ENCODE measurements around the gene NTSR2. TPM values are rescaled to one million over a fixed set of nuclear protein-coding genes. Genes with fewer than 3 reads are reported as not detected.
A peak's percentile ranks its signal among the peaks of the same experiment; 100 is the strongest.

The NTSR2 gene
- total and polyA plus RNA-seq, 9 donors, result 0.33 to 3.8 (median 0.97) TPM; not detected in 2

DNA sequence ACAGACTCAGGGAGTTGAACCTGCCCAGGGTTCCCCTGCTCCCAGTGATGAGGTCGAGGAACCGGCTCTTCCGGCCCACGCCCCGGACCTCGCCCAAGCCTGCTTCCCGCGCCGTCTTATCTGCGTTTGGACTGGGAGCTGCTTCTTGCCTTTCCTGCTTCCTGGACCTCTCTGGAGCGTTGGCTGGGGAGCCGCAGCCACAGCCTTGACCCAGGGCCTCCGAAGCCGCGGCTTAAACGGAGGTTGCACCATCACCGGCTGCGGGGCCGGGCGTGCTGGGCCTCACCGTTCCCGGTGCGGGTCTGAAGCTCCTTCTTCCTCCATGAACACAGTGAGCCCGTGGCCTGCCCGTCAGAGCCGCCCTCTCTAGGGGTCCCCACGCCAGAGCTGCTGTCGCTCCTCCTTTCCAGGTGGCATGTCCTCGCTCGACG, 13.3 kb downstream of the NTSR2 start:
- 51 to 80% (median 61%) methylated on average over 31 of the region's 31 CpGs for WGBS, 3 donors
- Histone ChIP-seq H3K27me3 (no peaks in the 10 kb centered on the region), H3K36me3 (no peaks in the 10 kb centered on the region), H3K4me3 (no peak overlapping the region), H3K9me3 (no peaks in the 10 kb centered on the region), H3K27ac (no peak overlapping the region), H3K4me1 (ENCODE audit: insufficient read depth) (peaks cover 6% of the 10 kb centered on the region)
- no peak for TF ChIP-seq EP300 (IDR thresholded peaks at IDR 0.05)
- TF ChIP-seq, protein P1, sequence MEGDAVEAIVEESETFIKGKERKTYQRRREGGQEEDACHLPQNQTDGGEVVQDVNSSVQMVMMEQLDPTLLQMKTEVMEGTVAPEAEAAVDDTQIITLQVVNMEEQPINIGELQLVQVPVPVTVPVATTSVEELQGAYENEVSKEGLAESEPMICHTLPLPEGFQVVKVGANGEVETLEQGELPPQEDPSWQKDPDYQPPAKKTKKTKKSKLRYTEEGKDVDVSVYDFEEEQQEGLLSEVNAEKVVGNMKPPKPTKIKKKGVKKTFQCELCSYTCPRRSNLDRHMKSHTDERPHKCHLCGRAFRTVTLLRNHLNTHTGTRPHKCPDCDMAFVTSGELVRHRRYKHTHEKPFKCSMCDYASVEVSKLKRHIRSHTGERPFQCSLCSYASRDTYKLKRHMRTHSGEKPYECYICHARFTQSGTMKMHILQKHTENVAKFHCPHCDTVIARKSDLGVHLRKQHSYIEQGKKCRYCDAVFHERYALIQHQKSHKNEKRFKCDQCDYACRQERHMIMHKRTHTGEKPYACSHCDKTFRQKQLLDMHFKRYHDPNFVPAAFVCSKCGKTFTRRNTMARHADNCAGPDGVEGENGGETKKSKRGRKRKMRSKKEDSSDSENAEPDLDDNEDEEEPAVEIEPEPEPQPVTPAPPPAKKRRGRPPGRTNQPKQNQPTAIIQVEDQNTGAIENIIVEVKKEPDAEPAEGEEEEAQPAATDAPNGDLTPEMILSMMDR (IDR thresholded peaks at IDR 0.05), result no peak
- TF ChIP-seq POLR2A (IDR thresholded peaks at IDR 0.05), result no peak
- intact Hi-C loops (cut with DNase I), result no loop called here
- DNase-seq, result peak in 2 of 5 donors; percentile 53 to 71

DNA sequence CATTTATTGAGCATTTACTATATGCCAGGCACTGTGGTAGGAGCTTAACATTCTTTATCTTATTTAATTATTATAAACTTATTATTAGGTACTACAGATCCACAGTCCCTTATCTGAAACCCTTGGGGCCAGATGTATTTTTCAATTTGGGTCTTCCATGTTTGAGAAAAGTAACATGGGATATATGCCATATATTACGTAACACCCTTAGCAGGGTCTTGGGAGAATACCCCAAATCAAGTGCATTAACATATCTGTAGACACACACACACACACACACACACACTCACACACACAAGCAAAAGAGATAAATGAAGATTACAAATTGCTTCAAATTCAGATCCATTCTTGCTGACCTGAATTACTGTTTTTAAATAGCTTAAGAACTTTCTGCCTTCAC, 13.7 kb downstream of the NTSR2 start:
- Histone ChIP-seq H3K27me3 (no peaks in the 10 kb centered on the region), H3K9me3 (no peaks in the 10 kb centered on the region), H3K36me3 (no peaks in the 10 kb centered on the region), H3K4me1 (ENCODE audit: insufficient read depth) (peaks cover 6% of the 10 kb centered on the region), H3K27ac (no peak overlapping the region), H3K4me3 (no peak overlapping the region)
- intact Hi-C loops (cut with DNase I), result no loop called here
- TF ChIP-seq POLR2A (IDR thresholded peaks at IDR 0.05), result no peak
- no peak for TF ChIP-seq EP300 (IDR thresholded peaks at IDR 0.05)
- 88 to 97% (median 92%) methylated on average over 1 of the region's 1 CpG for WGBS, 3 donors
- no peak for DNase-seq

DNA sequence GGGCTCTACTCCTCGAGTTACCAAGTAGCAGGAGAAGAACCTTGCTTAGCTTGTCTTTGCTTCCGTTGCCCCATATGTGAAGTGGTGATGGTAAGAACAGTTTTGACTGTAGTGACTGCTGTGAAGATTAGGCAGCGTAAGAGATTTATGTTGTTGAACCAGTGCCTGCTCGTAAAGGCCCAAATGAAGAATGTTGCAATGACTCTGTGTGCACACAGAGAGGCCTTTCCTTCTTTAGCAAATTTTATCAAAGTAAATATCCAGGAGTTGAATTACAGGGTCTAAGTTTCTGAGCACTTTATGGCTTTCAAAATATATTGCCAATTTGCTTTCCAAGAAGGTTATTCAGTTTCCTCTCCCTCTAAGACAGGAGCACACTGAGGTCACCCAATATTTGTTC, 14.5 kb downstream of the NTSR2 start:
- H3K27ac ChIP-seq, result no peak overlapping the region
- intact Hi-C loops (cut with DNase I), result no loop called here
- no peak for TF ChIP-seq POLR2A (IDR thresholded peaks at IDR 0.05)
- TF ChIP-seq, protein P1 (IDR thresholded peaks at IDR 0.05), result no peak
- TF ChIP-seq EP300 (IDR thresholded peaks at IDR 0.05), result no peak
- H3K4me3 ChIP-seq, result no peak overlapping the region
- WGBS, 3 donors, result 73 to 83% (median 79%) methylated on average over 4 of the region's 4 CpGs
- no peak for DNase-seq
- peaks cover 6% of the 10 kb centered on the region for H3K4me1 ChIP-seq (ENCODE audit: insufficient read depth)
- no peaks in the 10 kb centered on the region for H3K36me3 ChIP-seq
- no peaks in the 10 kb centered on the region for H3K27me3 ChIP-seq
- no peaks in the 10 kb centered on the region for H3K9me3 ChIP-seq

DNA sequence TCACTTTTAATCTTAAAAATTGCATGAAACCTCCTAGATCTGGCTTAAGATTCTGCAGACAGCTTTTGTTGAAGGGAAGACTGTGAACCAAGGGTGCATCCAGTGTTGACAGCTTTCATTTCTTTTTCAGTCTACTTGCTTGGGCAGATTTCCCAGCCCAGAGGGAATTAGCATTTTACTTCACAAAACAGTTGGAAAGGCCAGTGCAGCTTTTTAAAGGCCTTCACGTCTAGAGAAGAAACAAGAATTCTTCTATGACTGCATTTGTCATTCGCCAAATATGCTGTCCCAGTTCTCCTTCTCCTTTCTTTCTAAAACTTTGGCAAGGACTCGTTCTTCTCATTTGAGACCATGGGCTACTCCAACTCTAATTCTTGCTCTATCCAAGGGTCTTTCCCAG, 17.4 kb downstream of the NTSR2 start:
- Histone ChIP-seq H3K27ac (peak overlapping the region in 1 of 2 donors; percentile 20), H3K9me3 (no peaks in the 10 kb centered on the region), H3K36me3 (no peaks in the 10 kb centered on the region), H3K4me1 (ENCODE audit: insufficient read depth) (peaks cover 6% of the 10 kb centered on the region), H3K27me3 (no peaks in the 10 kb centered on the region), H3K4me3 (no peak overlapping the region)
- no peak for TF ChIP-seq POLR2A (IDR thresholded peaks at IDR 0.05)
- no peak for TF ChIP-seq EP300 (IDR thresholded peaks at IDR 0.05)
- TF ChIP-seq, protein P1 (IDR thresholded peaks at IDR 0.05), result no peak
- no peak for DNase-seq
- intact Hi-C loops (cut with DNase I), result no loop called here
- WGBS, 3 donors, result 17 to 22% (median 17%) methylated on average over 3 of the region's 3 CpGs

DNA sequence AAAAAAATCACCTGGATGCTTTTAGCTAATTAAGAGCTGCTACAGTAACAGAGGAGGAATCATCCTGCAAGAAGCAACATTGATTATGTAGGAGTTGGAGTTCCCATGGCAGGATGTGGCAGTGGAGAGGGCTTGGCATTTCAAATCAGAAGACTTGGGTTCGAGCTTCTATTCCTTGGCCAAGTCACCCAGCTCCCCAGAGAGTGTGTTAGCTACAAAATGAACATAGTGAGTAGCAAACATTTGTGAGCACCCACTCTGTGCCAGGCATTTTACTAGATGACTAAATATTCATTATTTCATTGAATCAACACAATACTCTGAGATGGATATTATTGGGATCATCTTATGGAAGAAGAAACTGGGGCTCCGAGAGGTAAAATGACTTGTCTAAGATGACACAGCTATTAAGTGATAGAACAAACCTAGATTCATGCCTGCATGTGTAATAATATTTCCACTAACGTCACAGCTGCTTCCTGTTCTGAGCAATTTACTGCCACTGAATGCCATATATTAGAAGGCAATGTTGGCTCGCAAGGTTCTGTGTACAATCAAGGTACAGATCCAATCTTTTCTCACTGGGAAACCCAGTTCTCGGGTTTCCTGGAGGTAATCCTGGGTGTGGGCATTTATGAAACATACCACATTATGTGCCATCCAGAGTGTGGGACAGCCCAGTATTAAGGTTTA, 18.0 kb downstream of the NTSR2 start:
- 64 to 70% (median 69%) methylated on average over 5 of the region's 5 CpGs for WGBS, 3 donors
- no peak overlapping the region for H3K4me3 ChIP-seq
- no peaks in the 10 kb centered on the region for H3K9me3 ChIP-seq
- H3K36me3 ChIP-seq, result no peaks in the 10 kb centered on the region
- H3K27ac ChIP-seq, result no peak overlapping the region
- intact Hi-C loops (cut with DNase I), result no loop called here
- no peak for TF ChIP-seq EP300 (IDR thresholded peaks at IDR 0.05)
- TF ChIP-seq POLR2A (IDR thresholded peaks at IDR 0.05), result no peak
- TF ChIP-seq, protein P1 (IDR thresholded peaks at IDR 0.05), result no peak
- H3K4me1 ChIP-seq (ENCODE audit: insufficient read depth), result peaks cover 4% of the 10 kb centered on the region
- DNase-seq, result no peak
- H3K27me3 ChIP-seq, result no peaks in the 10 kb centered on the region

All from ovary (tissue), 9 donors.